HG02852 (cell line): ENCODE measurements around the gene RPS6KA4.
"Not testable (repeated sequence)": the region's sequence is repeated elsewhere in the genome, so short reads cannot be mapped to it uniquely, and the experiment has no call there.

Experiments used
- ATAC-seq: cut with Tn5 transposase; IDR thresholded peaks from one replicate; pipeline ENCODE4 v1.9.1; 2021; ENCODE audit warnings: mild to moderate bottlenecking, moderate library complexity; ENCODE audit not compliant: unreplicated experiment

Gene RPS6KA4

GRCh38 chr11:64358907-64359711, at the start of gene RPS6KA4:
Gene RPS6KA4 (plus strand): TSS chr11:64359162. CDS start chr11:64359236, 74 bp downstream.
- peak; percentile 63 for ATAC-seq

DNA sequence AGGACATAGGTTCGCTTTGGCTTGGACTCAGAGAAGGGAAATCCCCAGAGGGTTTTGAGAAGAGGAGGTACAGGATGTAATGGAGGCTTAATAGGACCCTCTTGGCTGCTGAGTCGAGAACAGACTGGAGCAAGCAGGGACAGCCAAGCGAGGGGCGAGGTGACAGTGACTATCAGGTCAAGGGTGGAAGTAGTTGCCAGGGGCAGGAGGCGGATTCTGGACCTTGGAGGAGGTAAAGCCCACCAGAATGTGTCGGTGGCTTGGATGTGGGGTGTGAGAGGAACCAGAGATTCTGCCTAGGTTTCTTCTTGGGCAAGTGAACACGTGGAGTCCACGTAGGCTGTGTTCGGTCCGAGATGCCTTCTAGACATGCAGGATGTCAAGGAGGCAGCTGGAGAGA, 46.0 kb upstream of the RPS6KA4 start:
- ATAC-seq, result no peak

DNA sequence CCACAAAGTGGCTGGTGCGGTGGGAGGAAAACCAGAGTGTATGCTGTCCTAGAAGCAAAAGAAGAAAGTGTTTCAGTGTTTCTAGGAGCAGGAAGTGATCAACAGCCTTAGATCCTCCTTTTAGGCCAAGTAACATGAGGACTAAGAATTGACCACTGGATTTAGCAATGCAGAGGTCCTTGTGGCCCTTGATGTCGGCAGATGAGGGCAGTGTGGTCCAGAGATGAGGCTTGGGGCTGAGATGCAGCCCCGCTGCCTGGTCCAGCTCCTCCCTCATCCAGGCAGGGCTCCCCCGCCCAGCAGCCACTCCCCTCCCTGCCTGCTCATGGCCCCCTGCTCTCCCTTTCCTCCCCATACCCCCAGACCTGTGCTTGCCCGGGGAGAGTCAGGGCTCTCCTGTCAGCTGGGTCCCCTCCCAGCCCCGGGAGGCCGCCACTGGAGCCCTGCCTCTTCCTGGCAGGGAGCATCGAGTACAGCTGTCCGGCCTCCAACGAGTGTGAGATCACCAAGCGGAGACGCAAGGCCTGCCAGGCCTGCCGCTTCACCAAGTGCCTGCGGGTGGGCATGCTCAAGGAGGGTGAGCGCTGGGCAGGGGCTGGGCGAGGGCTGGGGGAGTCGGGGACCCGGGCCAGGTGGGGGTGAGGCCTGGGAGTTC, 45.3 kb upstream of the RPS6KA4 start:
- ATAC-seq, result no peak

- no peak for ATAC-seq
Observed at GRCh38 chr11:64314146-64314804, 44.7 kb upstream of the RPS6KA4 start.

DNA sequence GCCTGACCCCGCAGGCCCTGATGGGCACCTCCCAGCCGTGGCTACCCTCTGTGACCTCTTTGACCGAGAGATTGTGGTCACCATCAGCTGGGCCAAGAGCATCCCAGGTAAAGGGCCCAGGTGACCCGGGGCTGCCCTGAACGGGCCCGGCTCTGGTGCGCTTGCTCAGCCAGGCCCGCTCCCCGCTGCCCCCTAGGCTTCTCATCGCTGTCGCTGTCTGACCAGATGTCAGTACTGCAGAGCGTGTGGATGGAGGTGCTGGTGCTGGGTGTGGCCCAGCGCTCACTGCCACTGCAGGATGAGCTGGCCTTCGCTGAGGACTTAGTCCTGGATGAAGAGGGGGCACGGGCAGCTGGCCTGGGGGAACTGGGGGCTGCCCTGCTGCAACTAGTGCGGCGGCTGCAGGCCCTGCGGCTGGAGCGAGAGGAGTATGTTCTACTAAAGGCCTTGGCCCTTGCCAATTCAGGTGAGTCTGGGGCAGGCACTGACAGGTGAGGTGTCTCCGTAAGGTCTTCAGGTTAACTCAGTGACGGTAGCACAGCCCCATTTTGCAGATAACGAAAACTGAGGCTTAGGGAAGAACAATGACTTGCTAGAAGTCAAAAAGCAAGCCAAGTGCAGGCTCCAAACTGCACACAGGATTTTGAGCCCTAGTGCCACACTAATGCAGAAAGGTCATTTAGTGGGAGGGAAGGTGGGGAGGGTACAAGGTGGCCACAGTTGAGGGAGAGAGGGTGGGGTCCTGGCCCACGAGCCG, 44.0 kb upstream of the RPS6KA4 start:
- no peak for ATAC-seq

GRCh38 chr11:64315667-64316526, 43.1 kb upstream of the RPS6KA4 start:
- ATAC-seq, result not testable (repeated sequence)

GRCh38 chr11:64316672-64317324, 42.2 kb upstream of the RPS6KA4 start:
- no peak for ATAC-seq

- peak; percentile 68 for ATAC-seq
Observed at GRCh38 chr11:64317325-64317960, 41.5 kb upstream of the RPS6KA4 start, which contains the start of gene TRMT112. Gene TRMT112 (minus strand): TSS chr11:64317559. CDS start chr11:64317526, 33 bp downstream.

DNA sequence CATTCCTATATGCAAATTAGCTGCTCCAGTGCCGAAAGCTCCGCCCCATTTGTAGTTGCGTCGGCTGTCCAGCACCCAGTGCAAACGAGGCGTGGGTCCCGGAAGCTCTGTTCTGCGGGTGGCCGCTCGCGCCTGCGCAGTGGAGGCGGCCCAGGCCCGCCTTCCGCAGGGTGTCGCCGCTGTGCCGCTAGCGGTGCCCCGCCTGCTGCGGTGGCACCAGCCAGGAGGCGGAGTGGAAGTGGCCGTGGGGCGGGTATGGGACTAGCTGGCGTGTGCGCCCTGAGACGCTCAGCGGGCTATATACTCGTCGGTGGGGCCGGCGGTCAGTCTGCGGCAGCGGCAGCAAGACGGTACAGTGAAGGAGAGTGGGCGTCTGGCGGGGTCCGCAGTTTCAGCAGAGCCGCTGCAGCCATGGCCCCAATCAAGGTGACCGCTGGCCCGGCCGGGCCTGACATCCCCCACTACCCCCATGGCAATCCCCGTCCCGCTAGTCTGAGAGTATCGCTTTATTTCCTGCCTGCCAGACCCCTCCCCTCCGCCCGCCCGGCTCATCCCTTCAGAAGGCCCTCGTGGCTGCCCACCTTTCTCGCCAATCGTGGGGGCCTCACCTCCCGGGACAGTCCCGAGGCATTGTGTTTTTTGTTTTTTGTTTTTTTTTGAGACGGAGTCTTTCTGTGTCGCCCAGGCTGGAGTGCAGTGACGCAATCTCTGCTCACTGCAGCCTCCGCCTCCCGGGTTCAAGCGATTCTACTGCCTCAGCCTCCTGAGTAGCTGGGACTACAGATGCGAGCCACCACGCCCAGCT, 40.8 kb upstream of the RPS6KA4 start, which contains the start of gene PRDX5:
TSS of gene PRDX5 (plus strand) at position 161 of the 805 bp plus-strand sequence. CDS start at position 256, 95 bp downstream.
- peak; percentile 74 for ATAC-seq

- no peak for ATAC-seq
Observed at GRCh38 chr11:64318766-64319761, 39.9 kb upstream of the RPS6KA4 start.

DNA sequence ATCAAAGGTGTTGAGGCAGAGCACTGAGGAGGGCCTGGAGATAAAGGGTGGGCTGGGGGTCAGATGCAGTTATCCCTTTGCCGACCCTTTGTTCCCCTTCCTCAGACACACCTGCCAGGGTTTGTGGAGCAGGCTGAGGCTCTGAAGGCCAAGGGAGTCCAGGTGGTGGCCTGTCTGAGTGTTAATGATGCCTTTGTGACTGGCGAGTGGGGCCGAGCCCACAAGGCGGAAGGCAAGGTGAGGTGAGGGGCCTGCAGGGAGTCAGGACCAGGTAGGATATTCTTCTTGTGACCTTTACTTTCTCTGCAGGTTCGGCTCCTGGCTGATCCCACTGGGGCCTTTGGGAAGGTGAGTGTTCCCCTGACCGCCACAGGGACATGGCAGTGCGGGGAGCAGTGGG, 38.4 kb upstream of the RPS6KA4 start:
- ATAC-seq, result no peak

GRCh38 chr11:64321026-64321425, 37.9 kb upstream of the RPS6KA4 start:
- ATAC-seq, result no peak

- ATAC-seq, result no peak
Observed at GRCh38 chr11:64321533-64321932, 37.4 kb upstream of the RPS6KA4 start.

- ATAC-seq, result no peak
Observed at GRCh38 chr11:64322925-64323260, 36.1 kb upstream of the RPS6KA4 start.

- no peak for ATAC-seq
Observed at GRCh38 chr11:64323373-64323772, 35.6 kb upstream of the RPS6KA4 start.

DNA sequence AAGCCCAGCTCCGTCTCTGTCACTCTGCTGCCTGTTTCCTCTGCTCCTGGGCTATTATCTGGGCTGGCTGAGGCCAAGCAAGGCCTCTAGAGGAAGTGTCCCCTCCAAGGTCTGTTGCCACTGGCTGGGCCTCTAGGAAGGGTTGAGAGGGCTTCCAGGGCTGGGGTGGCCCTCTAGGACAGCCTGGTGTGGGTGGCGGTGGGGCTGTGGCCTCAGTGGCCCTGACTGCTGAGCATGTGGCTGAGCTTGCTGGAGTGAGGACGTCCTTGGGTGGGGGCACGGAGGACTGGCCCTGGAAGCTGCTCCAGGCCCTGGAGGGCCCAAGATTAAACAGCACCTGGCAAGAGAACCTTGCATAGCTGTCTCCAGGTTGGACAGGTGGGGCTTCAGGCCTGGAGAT, 35.0 kb upstream of the RPS6KA4 start:
- not testable (repeated sequence) for ATAC-seq
